NCI-H2196 treated with DMSO at 0.1 percent for 48 hours (cell line): ENCODE data around the gene SEMA3B.
"Not testable (repeated sequence)": the region's sequence is repeated elsewhere in the genome, so short reads cannot be mapped to it uniquely, and the experiment has no call there.

Experiments used
- DNase-seq: peaks from one replicate; lab custom pipeline; 2025; ENCODE audit not compliant: unreplicated experiment; lab: John Stamatoyannopoulos, UW

Gene SEMA3B

DNA sequence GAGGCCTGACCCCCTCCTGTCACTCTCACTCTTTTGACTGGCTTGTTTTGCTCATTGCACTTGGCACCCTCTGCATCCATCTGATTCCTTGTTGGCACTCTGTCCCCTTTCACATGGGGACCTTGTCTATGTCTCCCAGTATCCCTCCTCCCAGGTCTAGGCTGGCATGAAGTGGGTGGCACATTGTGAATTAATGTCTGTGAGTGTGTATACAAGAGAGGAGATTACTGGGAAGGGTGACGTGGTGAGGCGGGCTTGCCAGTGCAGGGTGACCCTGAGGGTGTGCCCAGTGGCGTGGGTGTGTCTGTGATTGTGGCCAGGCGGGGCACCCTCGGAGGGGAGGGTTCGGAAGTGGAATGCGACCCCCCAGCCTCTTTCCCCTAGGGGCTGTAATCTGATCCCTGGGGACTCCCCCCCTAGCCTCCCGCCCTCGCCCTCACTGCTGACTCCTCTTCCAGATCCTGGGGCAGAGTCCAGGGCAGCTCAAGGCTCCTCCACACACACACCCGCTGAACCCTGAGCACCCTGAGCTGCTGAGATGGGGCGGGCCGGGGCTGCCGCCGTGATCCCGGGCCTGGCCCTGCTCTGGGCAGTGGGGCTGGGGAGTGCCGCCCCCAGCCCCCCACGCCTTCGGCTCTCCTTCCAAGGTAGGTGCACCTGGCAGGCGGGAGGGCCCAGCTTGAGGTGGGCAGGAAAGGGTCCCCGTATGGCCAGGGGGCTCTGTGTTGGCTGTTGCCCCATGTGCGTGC lies at the start of gene SEMA3B:
SEMA3B (plus strand) TSS at position 445 of the 749 bp plus-strand sequence; CDS start at position 539, 94 bp downstream.
- no peak for DNase-seq

GRCh38 chr3:50219285-50219684 lies 49.7 kb upstream of the SEMA3B start:
- no peak for DNase-seq

DNA sequence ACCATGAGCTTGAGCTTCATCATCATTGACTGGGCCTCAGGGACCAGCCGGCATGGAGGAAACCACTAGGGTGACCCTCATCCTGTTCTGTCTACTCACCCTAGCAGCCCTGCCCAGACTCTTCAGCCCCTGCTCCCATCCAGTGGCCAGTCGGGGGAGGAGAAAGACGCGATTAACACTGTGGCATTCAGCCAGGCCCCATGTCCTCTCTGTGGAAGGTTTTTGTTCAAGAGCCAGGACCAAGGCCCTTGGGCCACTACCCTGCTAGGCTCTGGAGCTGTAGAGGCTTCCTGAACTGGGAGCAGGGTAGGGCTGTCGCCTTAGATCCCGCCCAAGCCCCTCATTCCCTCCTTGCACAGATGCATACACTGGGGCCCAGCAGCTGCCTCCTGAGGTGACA lies 48.8 kb upstream of the SEMA3B start:
- DNase-seq, result no peak

- no peak for DNase-seq
Measured at GRCh38 chr3:50221051-50221410, 47.9 kb upstream of the SEMA3B start.

DNA sequence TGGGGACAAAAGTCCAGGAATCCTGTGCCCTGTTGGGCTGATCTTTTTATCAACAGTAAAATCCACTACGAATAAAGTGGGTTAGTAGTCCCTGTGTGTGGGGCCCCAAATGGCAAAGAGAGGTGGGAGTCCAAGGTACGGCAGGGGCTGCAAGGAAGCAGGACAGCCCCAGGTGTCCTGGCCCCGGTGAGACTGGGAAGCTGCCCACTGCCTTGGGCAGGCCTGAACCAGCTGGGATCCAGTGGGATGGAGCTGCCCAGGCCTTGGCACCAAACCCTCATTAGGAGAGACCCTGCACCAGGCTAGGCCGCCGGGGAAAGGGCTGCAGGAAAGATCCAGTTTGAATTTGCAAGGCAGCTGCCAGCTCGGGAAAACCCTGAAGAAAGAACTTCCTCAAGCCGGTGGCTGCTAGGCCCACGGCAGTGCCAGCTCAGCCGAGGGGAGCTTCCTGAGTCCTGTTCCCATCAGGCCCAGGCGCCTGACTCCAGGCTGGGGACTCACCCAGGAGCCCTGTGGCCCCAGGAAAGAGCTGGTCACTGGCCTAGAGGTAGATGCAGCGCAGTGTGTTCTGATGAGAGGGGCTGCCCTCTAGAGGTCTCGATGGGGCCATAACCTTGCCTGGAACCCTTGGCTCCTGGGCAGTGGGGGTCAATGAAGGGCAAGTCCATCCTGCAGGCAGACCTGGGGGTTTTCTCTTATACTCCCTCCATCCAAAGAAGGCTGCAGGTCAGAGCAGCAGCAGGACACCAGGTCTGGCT lies 47.4 kb upstream of the SEMA3B start:
- DNase-seq, result no peak

GRCh38 chr3:50222169-50222528 lies 46.8 kb upstream of the SEMA3B start:
- DNase-seq, result no peak

DNA sequence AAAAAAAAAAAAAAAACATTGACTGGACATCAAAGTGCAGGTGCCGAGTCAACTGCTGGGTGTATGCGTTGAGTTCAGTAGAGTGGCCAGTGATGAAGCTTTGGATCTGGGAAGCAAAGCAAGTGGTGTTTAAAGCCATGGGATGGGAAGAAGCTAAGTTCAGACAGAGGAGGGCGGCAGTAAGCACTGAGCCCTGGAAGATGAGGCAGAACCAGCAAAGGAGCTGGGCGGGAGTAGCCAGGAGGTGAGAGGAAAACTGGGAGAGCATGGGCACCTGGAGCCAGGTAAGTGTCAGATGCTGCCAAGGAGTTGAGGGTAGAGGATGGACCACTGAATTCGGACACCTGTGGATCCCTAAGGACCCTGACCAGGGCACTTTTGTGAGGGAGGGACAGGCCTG lies 44.3 kb upstream of the SEMA3B start:
- no peak for DNase-seq

DNA sequence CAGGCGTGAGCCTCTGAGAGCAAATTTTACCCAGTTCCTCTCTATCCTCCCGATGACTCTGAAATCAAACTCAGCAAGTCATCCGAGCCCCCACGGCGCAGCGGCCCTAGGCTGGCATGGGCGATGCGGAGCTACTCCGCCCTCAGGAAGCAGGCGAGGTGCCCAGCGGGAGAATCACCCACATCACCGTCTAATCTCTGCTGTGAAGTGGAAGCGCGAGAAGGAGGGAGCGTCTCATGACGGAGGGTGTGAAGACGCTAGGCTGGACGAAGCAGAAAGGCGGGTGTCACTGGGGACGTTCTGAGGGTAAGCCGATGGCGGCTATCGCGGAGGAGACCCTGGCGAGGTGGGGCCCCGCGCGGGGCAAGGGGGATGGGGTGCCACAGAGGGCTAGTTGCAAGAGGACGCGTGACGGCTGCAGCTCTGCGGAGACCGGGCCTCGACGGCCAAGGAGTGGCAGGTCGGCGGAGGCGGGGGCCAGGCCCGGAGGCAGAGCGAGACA lies 42.0 kb upstream of the SEMA3B start:
- DNase-seq, result no peak

- peak; percentile 76 for DNase-seq
Measured at GRCh38 chr3:50227390-50228183, 41.4 kb upstream of the SEMA3B start.

DNA sequence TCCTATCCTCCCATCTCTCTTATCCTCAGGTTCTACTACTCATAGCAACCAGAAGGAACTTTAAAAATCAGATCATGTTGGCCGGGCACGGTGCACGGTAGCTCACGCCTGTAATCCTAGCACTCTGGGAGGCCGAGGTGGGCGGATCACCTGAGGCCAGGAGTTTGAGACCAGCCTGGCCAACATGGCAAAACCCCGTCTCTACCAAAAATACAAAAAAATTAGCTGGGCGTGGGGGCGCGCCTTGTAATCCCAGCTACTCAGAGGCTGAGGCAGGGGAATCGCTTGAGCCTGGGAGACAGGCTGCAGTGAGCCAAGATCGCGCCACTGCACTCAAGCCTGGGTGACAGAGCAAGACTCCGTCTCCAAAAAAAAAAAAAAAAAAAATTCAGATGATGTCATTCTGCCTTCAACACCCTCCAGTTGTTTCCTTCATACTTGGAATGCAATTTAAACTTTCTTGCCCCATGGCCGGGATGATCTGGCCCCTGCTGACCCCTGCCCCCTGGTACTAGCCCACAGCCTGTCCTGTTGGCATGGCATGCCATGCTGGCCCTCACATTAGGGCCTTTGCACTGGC lies 40.7 kb upstream of the SEMA3B start:
- not testable (repeated sequence) for DNase-seq

- DNase-seq, result no peak
Measured at GRCh38 chr3:50229490-50229889, 39.5 kb upstream of the SEMA3B start.

DNA sequence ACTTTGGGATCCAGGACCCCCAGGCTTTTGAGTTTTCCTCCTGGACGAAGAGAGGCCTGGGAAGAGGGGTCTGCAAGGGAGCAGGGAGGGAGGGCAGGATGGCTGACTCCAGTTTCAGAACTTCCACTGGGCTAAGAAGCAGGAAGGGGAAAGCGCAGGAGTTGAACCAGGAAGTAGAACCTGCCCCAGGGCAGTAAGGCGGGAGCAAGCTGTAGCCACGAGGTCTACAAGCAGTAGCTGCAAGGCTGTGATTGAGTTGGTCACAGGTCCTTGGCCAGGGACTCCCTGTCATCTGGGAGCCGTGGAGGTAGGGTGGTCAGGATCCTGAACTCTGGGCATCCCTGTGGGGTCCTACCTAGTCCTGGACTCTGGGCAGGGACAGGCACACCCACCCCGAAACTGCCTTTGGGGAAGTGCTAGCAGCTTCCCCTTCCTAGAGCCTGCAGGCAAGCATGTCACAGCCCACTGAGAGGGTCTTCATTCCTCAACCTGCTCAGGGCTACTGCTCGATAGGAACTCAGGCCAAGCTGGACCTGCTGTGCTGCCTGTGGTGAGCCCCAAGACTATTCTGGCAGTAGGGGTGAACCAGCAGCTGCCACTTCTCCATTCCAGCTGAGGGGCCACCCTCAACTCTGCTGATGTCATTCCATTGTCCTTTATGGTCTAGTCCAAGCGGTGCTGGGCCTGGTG lies 38.7 kb upstream of the SEMA3B start:
- no peak for DNase-seq

GRCh38 chr3:50230794-50231125 lies 38.2 kb upstream of the SEMA3B start:
- DNase-seq, result no peak

GRCh38 chr3:50231581-50231980 lies 37.4 kb upstream of the SEMA3B start:
- DNase-seq, result no peak

- no peak for DNase-seq
Measured at GRCh38 chr3:50232303-50232702, 36.6 kb upstream of the SEMA3B start.

- no peak for DNase-seq
Measured at GRCh38 chr3:50233176-50233575, 35.8 kb upstream of the SEMA3B start.

- peak; percentile 75 for DNase-seq
Measured at GRCh38 chr3:50235716-50236483, 33.0 kb upstream of the SEMA3B start, which contains the start of gene GNAI2. Gene GNAI2 (plus strand): TSS chr3:50236204. CDS start chr3:50236336, 132 bp downstream.

- no peak for DNase-seq
Measured at GRCh38 chr3:50236484-50237132, 32.3 kb upstream of the SEMA3B start.

GRCh38 chr3:50237133-50237651 lies 31.8 kb upstream of the SEMA3B start:
- DNase-seq, result no peak
